Epidermal melanocyte (primary cell): ENCODE measurements around the gene SPRING1.
A peak's percentile ranks its signal among the peaks of the same experiment; 100 is the strongest.

Experiments
- DNase-seq: peaks from one replicate; pipeline ENCODE4 v3.0.0; 2011; ENCODE audit warnings: low spot score; ENCODE audit not compliant: insufficient read length

Gene SPRING1

DNA sequence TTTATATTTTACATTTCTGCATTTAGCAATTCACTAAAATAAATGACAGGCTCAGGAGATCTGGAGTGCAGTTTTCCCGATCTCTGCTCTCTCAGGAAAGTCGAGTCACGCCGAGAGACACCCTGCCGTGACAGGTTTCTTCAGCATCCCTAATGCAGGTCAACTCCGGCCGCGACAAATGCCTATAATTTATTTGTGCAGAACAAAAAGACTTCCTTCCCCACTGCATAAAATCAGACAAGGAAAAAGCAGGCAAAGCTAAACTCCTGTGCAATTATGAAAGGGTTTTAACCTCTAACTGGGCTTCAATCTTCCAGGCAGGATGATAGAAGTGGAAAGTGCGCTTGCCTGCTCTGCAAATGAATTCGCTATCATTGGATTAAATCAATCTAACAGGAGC is 28.1 kb downstream of the SPRING1 start:
- no peak for DNase-seq

DNA sequence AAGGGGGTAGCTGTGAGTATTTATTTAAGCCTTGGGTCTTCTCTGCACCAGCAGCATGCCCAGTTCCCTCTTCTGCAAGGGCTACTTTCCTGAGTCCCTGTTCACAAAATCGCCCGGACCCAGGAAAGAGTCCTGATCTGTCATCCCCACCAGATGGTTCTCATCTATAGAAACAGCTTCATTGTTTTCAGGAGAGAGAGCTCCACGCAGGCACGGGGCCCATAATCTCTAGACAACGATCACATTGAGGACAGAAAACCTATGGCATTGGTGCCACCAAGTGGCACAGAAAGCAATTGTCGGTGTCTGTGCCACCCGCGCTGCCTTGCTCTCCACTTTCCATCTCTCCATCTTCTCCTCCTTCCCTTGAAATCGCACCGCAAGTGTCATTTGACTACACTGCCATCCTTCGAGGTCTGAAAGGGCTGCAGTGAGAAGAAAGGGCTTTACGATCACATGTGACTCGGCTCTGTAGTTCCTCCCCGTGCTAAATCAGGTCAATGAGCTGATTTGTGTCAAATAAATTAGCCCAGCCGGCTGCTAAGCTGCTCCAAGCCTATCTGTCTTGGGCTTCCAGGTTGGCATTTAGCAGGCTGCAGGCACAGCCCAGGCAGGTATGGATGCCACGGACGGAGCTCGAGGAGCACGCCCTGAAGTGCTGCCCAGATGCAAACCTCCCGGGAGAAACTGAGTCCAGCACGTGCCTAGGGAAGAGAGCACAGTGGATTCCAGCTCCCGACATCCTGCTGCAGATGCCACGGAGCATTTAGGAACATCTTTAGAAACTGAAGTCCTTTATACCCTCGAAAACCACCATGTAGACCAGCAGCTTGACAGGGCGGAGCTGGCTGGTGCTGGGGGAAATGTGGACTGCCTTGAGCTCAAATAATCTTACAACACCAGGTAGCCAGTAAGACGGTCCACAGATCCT is 28.8 kb downstream of the SPRING1 start:
- no peak for DNase-seq

DNA sequence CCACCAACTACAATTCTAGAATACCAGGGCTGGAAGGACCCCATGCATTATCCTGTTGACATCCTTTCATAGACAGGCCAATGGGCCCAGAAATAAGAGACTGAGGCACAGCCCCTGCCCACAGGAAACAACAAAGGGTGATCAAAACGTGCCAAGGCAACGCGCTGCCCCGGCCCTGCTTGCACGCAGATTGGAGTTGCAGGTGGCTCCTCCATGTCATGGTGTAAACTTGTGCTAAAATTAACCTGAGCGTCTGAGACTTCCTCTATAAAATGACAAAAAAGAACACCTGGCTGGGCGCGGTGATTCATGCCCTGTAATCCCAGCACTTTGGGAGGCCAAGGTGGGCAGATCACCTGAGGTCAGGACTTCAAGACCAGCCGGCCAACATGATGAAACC is 30.1 kb downstream of the SPRING1 start:
- no peak for DNase-seq

DNA sequence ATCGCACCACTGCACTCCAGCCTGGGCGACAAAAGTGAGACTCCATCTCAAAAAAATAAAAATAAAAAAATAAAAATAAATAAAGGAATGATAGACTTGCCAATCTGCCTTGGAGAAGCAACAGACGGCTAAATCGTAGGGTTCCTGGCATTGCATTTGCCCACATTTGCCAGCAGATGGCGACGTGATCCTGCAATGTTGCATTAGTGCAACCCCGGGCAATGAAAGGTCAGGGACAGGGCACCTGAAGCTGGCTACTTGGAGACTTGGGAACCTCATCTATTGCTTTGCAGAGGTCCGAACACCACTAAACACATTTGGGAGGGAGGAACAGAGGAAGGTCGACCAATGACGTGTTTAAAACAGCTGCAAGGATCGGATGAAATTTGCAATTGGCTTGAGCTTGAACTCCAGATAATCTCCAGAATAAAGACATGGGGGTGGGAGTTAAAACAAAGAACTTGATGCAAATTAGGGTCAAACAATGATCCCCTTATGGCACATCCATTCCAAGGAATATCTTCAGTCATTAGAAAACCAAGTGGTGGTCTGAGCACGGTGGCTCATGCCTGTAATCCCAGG is 34.6 kb downstream of the SPRING1 start:
- peak; percentile 74 for DNase-seq

DNA sequence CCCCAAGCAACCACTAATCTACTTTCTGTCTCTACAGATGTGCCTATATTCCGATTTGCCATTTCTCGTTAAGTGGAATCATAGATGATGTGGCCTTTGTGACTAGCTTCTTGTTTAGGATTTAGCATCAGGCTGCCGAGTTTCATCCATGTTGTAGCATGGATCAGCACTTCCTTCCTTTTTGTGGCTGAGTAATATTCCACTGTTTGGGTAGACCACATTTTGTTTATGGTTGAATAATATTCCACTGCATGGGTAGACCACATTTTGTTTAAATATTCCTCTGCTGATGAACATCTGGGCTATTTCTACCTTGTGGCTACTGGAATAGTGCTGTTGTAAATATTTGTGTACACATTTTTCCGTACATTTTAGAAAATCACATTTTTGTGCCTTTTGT is 36.4 kb downstream of the SPRING1 start:
- no peak for DNase-seq

DNA sequence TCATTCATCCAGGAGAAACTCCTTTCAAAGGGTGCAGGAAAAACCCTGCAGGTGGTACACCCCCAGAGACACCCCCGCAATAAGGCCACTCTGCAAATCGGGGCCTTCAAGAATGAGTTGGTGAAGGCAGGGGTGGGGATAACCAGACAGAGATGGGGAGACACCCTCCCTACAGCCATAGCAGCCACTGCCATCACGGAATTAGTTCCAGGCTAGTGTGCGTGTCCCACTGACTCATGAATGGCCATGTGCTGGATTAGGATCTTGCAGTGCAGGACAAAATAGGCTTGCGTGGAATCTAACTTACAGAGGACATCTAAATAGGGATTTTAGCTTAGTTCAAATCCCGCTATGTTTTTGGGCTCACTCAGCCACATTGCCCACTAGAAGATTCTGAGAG is 37.8 kb downstream of the SPRING1 start:
- no peak for DNase-seq

DNA sequence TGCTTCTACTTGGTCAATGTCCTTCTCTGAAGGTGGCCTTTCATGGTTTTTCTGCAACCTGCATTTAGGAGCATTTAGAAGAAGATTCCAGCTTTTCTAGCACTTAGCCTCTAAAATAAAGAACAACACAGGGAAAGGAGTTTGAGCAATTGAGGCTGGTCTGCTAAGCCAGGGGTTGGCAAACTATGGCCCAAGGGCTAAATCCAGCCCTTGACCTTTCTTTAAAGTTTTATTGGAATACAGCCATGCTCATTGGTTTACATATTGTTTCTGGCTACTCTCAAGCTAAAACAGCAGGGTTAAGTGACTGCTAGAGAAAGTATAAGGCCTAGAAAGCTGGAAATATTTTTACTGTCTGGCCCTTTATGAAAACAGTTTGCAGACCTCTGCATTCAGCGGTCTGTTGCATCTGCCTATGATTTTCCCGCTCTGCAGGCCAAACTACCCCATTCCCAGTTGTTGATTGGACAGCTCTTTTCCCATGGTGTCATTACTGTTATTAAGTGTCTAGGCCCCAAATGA is 39.3 kb downstream of the SPRING1 start:
- no peak for DNase-seq

DNA sequence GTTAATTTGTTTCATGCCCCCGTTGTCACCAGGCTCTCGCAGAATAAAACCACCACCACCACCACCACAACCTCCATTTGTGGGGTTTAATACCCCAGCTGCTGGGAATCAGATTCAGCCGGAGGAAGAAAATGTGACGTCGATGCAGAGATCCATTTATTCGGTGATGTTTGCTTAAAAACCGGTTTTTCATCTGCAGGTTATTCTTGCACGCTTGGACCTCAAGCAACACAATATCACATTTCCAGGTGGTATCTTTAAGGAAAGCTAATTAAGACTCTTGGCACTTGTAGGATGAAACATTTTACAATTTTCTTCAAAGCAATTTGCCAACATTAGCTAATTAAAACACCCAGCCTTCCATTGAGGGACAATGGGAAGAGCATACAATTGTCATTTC is 39.8 kb downstream of the SPRING1 start:
- DNase-seq, result no peak

DNA sequence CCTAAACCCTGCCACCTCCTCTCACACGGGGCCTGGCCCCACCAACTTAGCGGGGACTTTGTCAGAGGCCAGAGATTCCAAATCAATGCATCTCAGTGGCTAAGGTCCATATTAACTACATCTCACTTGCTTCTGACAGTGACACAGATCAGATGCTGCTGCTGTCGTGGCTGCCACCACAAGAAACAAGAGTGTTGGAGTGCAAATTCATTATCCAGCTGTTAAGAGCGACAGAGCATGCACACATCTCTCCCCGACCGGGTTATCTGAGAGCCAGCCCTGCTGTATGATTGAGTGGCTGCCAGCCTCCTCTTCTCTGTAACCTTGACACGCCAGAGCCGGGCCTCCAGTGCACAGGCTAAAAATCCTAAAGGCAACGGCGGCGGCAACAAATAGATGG is 40.2 kb downstream of the SPRING1 start:
- DNase-seq, result no peak

DNA sequence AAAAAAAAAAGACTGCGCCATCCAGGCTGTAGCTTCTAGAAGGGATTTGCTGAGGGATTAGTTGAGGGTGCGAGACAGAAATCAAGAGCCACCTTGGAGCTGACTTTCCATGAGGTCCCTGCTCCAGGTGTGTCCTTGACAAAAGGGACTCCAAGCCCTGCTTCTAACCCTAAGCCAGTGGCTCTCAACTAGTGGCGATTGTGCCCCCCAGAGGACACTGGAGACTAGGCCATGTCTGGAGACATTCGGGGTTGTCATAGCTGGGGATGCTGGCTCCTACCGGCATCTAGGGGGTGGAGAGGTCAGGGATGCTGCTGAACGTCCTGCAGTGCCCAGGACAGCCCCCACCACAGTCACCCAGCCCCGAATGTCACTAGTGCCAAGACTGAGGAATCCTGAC is 40.6 kb downstream of the SPRING1 start:
- no peak for DNase-seq

DNA sequence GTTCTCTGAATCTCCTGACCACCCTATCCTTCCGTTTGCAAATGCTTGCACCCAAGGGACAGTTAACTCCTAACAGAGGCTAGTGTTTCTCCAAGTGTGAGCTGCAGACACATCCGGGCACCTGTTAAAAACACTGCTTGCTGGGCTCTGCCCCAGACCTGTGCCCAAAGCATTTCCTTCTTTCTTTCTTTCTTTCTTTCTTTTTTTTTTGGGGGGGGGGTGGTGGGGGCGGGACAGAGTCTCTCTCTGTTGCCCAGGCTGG is 42.5 kb downstream of the SPRING1 start:
- DNase-seq, result no peak

DNA sequence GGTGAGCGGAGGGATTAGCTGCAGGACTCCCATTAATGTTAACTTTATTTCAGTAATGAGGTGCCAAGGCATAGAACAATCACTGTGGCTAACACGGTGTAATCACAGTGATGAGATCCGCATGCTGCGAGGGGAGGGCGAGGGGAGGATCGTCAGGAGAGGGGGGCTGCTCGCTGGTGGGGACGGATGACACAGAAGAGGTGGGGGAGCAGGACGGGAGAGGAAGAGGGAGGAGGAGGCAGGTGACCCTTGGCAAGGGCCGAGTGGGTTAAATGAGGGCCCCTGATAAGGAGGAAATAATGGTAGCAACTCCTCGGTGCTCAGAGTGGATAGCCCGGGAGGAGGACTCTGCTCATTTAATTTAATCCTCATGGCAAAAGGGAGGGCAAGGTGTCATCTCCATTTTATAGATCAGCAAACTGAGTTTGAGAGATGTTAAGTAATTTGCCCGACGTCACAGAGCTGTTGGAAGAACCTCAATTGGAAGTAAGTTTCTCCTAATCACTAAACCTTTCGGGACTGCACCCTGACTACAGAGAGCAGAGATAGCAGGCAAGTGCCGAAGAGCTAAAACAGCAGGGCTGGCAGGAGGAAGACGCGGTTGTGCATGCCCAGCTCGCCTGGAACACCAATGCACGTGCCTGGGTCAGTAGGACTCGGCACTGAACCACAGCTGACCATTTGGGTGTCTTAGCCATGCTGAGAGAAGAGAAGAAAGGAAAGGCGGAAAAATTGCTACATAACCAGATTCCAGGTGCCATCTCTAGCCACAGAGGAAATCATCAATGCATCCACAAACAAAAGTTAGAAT is 43.0 kb downstream of the SPRING1 start:
- DNase-seq, result no peak

DNA sequence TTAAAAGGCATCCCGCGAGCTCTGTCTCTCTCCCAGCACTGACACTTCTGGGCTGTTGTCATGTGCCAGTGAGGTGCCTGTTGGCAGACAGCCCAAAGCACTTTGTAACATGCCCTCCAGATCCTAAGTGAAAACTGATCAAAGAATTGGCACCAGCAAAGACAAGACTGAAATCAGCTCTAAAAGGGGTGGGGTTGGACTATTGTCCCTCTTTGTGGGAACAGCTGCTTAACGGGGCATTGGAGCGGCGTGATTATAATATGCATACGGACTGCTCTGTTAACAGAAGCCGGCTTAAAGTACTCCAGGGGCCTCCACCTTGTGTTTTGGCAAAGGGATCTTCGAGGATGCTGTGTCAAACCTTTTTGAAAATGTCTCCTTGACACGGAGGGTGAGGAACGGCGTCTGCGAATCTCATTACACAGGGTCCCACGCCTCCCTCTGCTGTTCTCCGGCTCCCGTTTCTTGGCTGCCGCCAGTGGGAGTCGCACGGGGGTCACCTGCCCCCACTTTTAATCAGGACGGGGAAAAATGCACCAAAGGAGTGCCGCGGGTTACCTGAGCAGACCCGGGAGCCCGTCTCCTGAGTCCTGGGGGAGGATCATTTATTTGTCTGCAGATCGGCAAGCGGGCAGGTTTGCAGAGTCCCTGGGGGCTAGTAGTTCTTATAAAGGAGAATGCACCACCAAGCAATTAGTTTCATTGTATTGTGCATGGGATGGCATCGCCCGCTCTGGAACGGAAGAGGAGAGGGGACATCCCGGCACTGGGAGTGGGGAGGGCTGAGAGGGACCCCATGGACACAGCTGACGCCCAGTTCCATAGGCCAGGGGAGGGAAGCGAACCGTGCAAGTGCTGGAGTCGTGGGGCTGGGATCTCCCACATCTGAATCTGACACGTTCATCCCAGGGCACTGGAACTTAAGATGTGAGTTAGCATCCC is 44.3 kb downstream of the SPRING1 start:
- DNase-seq, result no peak

DNA sequence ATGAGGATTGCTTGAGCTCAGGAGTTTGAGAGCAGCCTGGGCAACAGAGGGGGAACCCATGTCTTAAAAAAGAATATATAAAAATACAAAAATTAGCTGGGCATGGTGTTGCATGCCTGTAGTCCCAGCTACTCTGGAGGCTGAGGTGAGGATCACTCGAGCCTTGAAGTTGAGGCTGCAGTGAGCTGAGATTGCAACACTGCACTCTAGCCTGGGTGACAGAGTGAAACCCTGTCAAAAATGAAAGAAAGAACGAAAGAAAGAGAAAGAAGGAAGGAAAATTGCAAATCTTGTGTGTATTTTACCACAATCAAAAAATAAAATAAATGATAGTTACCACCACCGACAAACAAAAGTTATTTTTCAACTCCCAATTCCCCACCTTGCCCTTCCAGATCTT is 45.3 kb downstream of the SPRING1 start:
- no peak for DNase-seq

DNA sequence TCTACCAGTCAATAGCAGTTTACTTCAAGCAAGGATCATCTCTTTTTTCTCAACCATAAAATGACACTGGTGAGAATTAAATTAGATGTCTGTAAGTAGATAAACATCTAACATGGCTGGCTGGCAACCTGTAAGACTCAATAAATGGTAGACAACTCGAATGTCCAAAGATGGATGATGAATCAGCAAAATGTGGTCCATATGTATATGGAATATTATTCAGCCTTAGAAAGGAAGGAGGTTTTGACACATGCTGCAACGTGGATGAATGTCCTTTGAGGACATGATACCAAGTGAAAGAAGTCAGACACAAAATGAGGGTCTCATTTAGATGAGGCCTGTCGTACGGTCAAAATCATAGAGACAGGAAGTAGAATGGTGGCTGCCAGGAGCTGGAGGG is 46.2 kb downstream of the SPRING1 start:
- DNase-seq, result no peak

DNA sequence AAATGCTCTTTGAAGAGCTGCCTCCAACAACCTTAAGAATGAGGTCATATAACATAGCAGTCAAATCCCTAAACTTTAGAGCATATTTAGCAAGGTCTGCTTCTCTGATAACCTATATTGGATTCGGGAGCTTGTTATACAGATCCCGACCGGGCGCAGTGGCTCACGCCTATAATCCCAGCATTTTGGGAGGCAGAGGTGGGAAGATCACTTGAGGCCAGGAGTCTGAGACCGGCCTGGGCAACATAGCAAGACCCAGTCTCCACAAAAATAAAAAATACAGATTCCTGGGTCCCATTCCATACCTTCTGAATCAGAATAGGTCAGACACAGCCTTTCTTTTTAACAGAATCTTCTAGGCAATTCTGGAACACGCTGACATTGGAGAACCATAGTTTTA is 46.7 kb downstream of the SPRING1 start:
- no peak for DNase-seq

DNA sequence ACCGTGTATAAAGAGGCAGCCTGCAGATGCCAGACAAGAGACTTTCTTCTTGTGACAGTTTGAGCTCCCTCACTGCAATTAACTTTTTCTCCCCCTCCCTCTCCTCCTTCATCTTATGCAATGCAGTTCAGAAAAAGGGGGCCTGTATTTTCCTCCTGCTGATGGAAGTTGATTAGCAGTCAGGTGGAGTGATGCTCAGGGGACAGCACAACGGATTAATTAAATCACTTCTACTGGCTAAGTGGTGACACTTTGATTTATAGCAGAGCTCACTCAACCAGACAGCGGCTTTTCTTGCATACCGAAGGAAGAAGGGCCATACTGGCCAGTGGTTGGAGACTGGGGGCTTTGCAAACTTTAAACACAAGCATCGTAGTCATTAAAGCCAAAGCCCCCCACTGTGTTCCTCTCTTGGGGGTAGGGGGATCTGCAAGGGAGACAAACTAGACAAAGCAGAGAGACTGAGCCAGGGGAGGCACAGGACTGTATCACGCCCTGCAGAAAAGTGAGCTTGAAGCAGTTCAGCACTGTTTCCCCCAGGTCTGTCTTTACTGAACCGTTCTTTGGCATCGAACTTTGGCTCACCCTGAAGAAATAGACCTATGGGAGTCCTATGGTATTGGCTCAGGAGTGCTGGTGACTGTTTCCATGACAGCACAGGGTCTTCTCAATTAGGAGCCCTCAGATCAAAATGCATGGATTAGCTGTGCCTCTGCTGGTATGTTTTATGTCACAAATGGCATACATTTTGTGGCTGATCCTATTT is 47.7 kb downstream of the SPRING1 start:
- DNase-seq, result no peak

DNA sequence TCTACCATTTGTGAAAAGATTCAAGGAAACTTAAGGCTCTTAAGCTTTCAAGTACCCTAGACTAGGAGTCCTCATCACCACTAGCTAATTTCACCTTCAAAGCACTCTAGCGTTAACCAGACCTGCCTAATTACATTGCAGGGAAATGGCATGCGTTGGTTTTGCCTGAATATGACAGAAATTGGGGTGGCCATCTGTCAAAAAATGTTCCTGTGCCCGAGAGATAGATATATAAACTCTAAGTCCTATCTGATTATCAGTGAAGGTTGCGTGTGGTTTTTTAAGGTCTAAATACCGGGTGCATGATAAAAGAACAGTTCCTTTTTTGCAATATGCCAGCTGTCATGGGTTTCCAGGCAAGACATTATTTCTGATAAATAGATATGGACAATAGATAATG is 48.3 kb downstream of the SPRING1 start:
- no peak for DNase-seq
